Activated CD8-positive, alpha-beta memory T cell treated with anti-CD3 and anti-CD28 coated beads for 48 hours (primary cell): ENCODE data around the gene COL23A1.
"Not testable (repeated sequence)": the region's sequence is repeated elsewhere in the genome, so short reads cannot be mapped to it uniquely, and the experiment has no call there.

ENCODE experiments used
- DNase-seq, 3 experiments: peaks; one replicate each; pipeline ENCODE4 v3.0.0-alpha.2; 2020; ENCODE audit warnings: low read depth in 2 of 3, low spot score in 2 of 3

COL23A1 gene

GRCh38 chr5:178277346-178277745 lies 312.8 kb downstream of the COL23A1 start:
- no peak for DNase-seq

GRCh38 chr5:178274781-178275537 lies 315.2 kb downstream of the COL23A1 start:
- no peak for DNase-seq

- DNase-seq, result no peak
Measured at GRCh38 chr5:178273665-178274541, 316.3 kb downstream of the COL23A1 start.

- no peak for DNase-seq
Measured at GRCh38 chr5:178273041-178273440, 317.2 kb downstream of the COL23A1 start.

- no peak for DNase-seq
Measured at GRCh38 chr5:178272591-178272990, 317.6 kb downstream of the COL23A1 start.

- DNase-seq, result no peak
Measured at GRCh38 chr5:178271726-178272479, 318.3 kb downstream of the COL23A1 start.

GRCh38 chr5:178271231-178271630 lies 319.0 kb downstream of the COL23A1 start:
- DNase-seq, result no peak

- DNase-seq, result no peak
Measured at GRCh38 chr5:178269499-178269898, 320.7 kb downstream of the COL23A1 start.

GRCh38 chr5:178267876-178268275 lies 322.3 kb downstream of the COL23A1 start:
- DNase-seq, result no peak

GRCh38 chr5:178267245-178267644 lies 322.9 kb downstream of the COL23A1 start:
- no peak for DNase-seq

- no peak for DNase-seq
Measured at GRCh38 chr5:178266581-178266980, 323.6 kb downstream of the COL23A1 start.

- DNase-seq, result no peak
Measured at GRCh38 chr5:178265746-178266145, 324.4 kb downstream of the COL23A1 start.

- no peak for DNase-seq
Measured at GRCh38 chr5:178264044-178264443, 326.1 kb downstream of the COL23A1 start.

- DNase-seq, result no peak
Measured at GRCh38 chr5:178261666-178262600, 328.3 kb downstream of the COL23A1 start.

- DNase-seq, result no peak
Measured at GRCh38 chr5:178259623-178260536, 330.3 kb downstream of the COL23A1 start.

- DNase-seq, result no peak
Measured at GRCh38 chr5:178257650-178258049, 332.5 kb downstream of the COL23A1 start.

GRCh38 chr5:178256746-178257145 lies 333.4 kb downstream of the COL23A1 start:
- DNase-seq, result no peak

GRCh38 chr5:178253632-178254031 lies 336.6 kb downstream of the COL23A1 start:
- not testable (repeated sequence) for DNase-seq

- no peak for DNase-seq
Measured at GRCh38 chr5:178252258-178252657, 337.9 kb downstream of the COL23A1 start.
